ENCODE data around the gene NUP93.
"Not testable (repeated sequence)": the region's sequence is repeated elsewhere in the genome, so short reads cannot be mapped to it uniquely, and the experiment has no call there.

The NUP93 gene

GRCh38 chr16:56737539-56737938, 7.6 kb downstream of the NUP93 start:
- Histone ChIP-seq H3K4me2 (ENCODE audit: low read depth, low read length, poor library complexity, severe bottlenecking) (peak overlapping the region; percentile 15), H3K4me3 (ENCODE audit: low read length, poor library complexity, severe bottlenecking) (no peak overlapping the region), H3K36me3 (ENCODE audit: insufficient read depth, low read length) (no peaks in the 10 kb centered on the region), H3K9ac (ENCODE audit: low read depth, low read length, poor library complexity, severe bottlenecking) (no peak overlapping the region), H3K9me3 (ENCODE audit: insufficient read depth, low read depth, low read length) (no peaks in the 10 kb centered on the region), H3K4me1 (ENCODE audit: insufficient read depth, low read length, poor library complexity, severe bottlenecking) (peaks cover 40% of the 10 kb centered on the region), H3K9me2 (replicated peaks; ENCODE audit: low read depth, low read length) (no peaks in the 10 kb centered on the region), H3K79me2 (ENCODE audit: insufficient read depth, low read length) (peaks cover 69% of the 10 kb centered on the region), H4K20me1 (ENCODE audit: insufficient read depth, low read length, poor library complexity, severe bottlenecking) (peaks cover 43% of the 10 kb centered on the region), H3K27me3 (ENCODE audit: insufficient read depth, low read length, poor library complexity, severe bottlenecking) (no peaks in the 10 kb centered on the region), H3F3A (ENCODE audit: low read depth) (no peaks in the 10 kb centered on the region), H2AFZ (ENCODE audit: low read length) (no peak overlapping the region)
- TF ChIP-seq EZH2phosphoT487 (IDR thresholded peaks at IDR 0.05; ENCODE audit: borderline replicate concordance) (no peak), CTCF (conservative IDR thresholded peaks at IDR 0.05; ENCODE audit: low read length) (peak; percentile 23)

- no peaks in the 10 kb centered on the region for H3K9me3 ChIP-seq (ENCODE audit: insufficient read depth, low read depth, low read length)
- no peak overlapping the region for H3K4me3 ChIP-seq (ENCODE audit: low read length, poor library complexity, severe bottlenecking)
- peaks cover 37% of the 10 kb centered on the region for H3K4me1 ChIP-seq (ENCODE audit: insufficient read depth, low read length, poor library complexity, severe bottlenecking)
- no peaks in the 10 kb centered on the region for H3K36me3 ChIP-seq (ENCODE audit: insufficient read depth, low read length)
- H4K20me1 ChIP-seq (ENCODE audit: insufficient read depth, low read length, poor library complexity, severe bottlenecking) = peaks cover 42% of the 10 kb centered on the region
- H3K9me2 ChIP-seq (replicated peaks; ENCODE audit: low read depth, low read length) = no peaks in the 10 kb centered on the region
- H3K9ac ChIP-seq (ENCODE audit: low read depth, low read length, poor library complexity, severe bottlenecking) = no peak overlapping the region
- no peak for TF ChIP-seq CTCF (conservative IDR thresholded peaks at IDR 0.05; ENCODE audit: low read length)
- TF ChIP-seq EZH2phosphoT487 (IDR thresholded peaks at IDR 0.05; ENCODE audit: borderline replicate concordance) = no peak
- no peak overlapping the region for H2AFZ ChIP-seq (ENCODE audit: low read length)
- H3F3A ChIP-seq (ENCODE audit: low read depth) = no peaks in the 10 kb centered on the region
- H3K4me2 ChIP-seq (ENCODE audit: low read depth, low read length, poor library complexity, severe bottlenecking) = no peak overlapping the region
- peaks cover 69% of the 10 kb centered on the region for H3K79me2 ChIP-seq (ENCODE audit: insufficient read depth, low read length)
- H3K27me3 ChIP-seq (ENCODE audit: insufficient read depth, low read length, poor library complexity, severe bottlenecking) = no peaks in the 10 kb centered on the region
Measured at GRCh38 chr16:56738221-56738620, 8.3 kb downstream of the NUP93 start.

GRCh38 chr16:56739378-56739777, 9.4 kb downstream of the NUP93 start:
- not testable (repeated sequence) for H3K9me3 ChIP-seq (ENCODE audit: insufficient read depth, low read depth, low read length); H3K9ac ChIP-seq (ENCODE audit: low read depth, low read length, poor library complexity, severe bottlenecking); H3F3A ChIP-seq (ENCODE audit: low read depth); H3K4me3 ChIP-seq (ENCODE audit: low read length, poor library complexity, severe bottlenecking); H3K27me3 ChIP-seq (ENCODE audit: insufficient read depth, low read length, poor library complexity, severe bottlenecking); H3K4me2 ChIP-seq (ENCODE audit: low read depth, low read length, poor library complexity, severe bottlenecking); H2AFZ ChIP-seq (ENCODE audit: low read length); H3K36me3 ChIP-seq (ENCODE audit: insufficient read depth, low read length); H3K9me2 ChIP-seq (replicated peaks; ENCODE audit: low read depth, low read length)
- Histone ChIP-seq H3K79me2 (ENCODE audit: insufficient read depth, low read length) (peaks cover 69% of the 10 kb centered on the region), H3K4me1 (ENCODE audit: insufficient read depth, low read length, poor library complexity, severe bottlenecking) (peaks cover 26% of the 10 kb centered on the region), H4K20me1 (ENCODE audit: insufficient read depth, low read length, poor library complexity, severe bottlenecking) (peaks cover 36% of the 10 kb centered on the region)

GRCh38 chr16:56741399-56741798, 11.5 kb downstream of the NUP93 start:
- Histone ChIP-seq H3K9me3 (ENCODE audit: insufficient read depth, low read depth, low read length) (no peaks in the 10 kb centered on the region), H3K4me1 (ENCODE audit: insufficient read depth, low read length, poor library complexity, severe bottlenecking) (peaks cover 16% of the 10 kb centered on the region), H3K4me2 (ENCODE audit: low read depth, low read length, poor library complexity, severe bottlenecking) (no peak overlapping the region), H2AFZ (ENCODE audit: low read length) (no peak overlapping the region), H3K27me3 (ENCODE audit: insufficient read depth, low read length, poor library complexity, severe bottlenecking) (no peaks in the 10 kb centered on the region), H3K79me2 (ENCODE audit: insufficient read depth, low read length) (peaks cover 69% of the 10 kb centered on the region), H3F3A (ENCODE audit: low read depth) (no peaks in the 10 kb centered on the region), H3K4me3 (ENCODE audit: low read length, poor library complexity, severe bottlenecking) (no peak overlapping the region), H4K20me1 (ENCODE audit: insufficient read depth, low read length, poor library complexity, severe bottlenecking) (peaks cover 30% of the 10 kb centered on the region), H3K9me2 (replicated peaks; ENCODE audit: low read depth, low read length) (no peaks in the 10 kb centered on the region), H3K9ac (ENCODE audit: low read depth, low read length, poor library complexity, severe bottlenecking) (no peak overlapping the region), H3K36me3 (ENCODE audit: insufficient read depth, low read length) (no peaks in the 10 kb centered on the region)
- no peak for TF ChIP-seq EZH2phosphoT487 (IDR thresholded peaks at IDR 0.05; ENCODE audit: borderline replicate concordance)
- no peak for TF ChIP-seq CTCF (conservative IDR thresholded peaks at IDR 0.05; ENCODE audit: low read length)

Measured in Loucy (cell line).